ENCODE data around the gene CAPG.

DNA sequence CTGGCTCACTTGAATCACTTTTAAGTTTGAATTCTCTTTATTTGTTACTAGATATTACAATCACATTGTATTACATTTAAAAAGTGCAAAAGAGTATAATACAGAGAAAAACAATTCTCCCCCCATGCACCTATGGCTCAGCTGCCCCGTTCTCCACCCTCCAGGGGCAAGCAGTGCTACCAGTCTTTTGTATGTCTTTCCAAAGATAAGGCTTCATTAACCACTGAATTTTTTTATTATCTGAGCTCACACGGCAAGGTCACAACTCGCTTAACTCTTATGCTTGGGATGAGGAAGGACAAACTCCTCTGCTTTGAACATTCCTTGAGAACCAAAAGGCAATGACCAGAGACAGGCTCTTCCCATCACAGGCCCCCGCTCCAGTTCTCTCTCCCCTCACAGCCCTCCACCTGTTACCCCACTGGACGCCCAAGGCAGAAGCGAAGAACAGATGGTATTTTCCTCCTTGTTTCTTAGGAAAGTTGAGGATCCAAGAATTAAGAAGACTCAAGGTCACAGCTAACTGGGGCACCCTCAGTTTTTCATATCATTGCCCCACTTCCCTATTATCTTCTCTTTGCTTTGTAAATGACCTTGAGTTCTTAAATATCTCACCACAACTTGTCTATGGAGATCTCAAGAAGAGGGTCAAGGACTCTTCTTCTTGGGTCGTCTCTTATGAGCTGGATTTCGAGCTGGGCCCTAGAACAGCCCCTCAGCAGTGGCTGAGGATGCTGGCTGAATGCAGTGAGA lies 38.5 kb upstream of the CAPG start:
- no peak for TF ChIP-seq EZH2 (IDR thresholded peaks at IDR 0.05; ENCODE audit: insufficient read depth, poor library complexity, severe bottlenecking)
- no peak for TF ChIP-seq EZH2phosphoT487 (IDR thresholded peaks at IDR 0.05; ENCODE audit: insufficient read depth, low read depth)

All from GM23248 (cell line).